Measurements from ENCODE around the gene SP6. TPM values are rescaled to one million over a fixed set of nuclear protein-coding genes. Genes with fewer than 3 reads are reported as not detected.
A peak's percentile ranks its signal among the peaks of the same experiment; 100 is the strongest.

Gene SP6
- total and polyA plus RNA-seq, 2 experiments from 2014 or later, result 1.3 to 1.7 TPM

GRCh38 chr17:47848198-47848513 is 2.8 kb downstream of the SP6 start:
- Histone ChIP-seq H3K4me1 (ENCODE audit: insufficient read depth) (peaks cover 34% of the 10 kb centered on the region), H3K27me3 (peaks cover 63% of the 10 kb centered on the region), H3K79me2 (no peaks in the 10 kb centered on the region), H3K4me3 (no peak overlapping the region), H4K20me1 (ENCODE audit: insufficient read depth, poor library complexity, severe bottlenecking) (no peaks in the 10 kb centered on the region), H3K4me2 (peak overlapping the region; percentile 57), H3K9me2 (replicated peaks; ENCODE audit: insufficient read depth) (no peaks in the 10 kb centered on the region), H2AFZ (no peak overlapping the region), H3K27ac (no peak overlapping the region), H3K9me3 (ENCODE audit: low read depth) (no peaks in the 10 kb centered on the region), H3K36me3 (replicated peaks; ENCODE audit: insufficient read depth, low read depth) (no peaks in the 10 kb centered on the region)
- no peak for DNase-seq (ENCODE audit: low spot score)
- 51% methylated on average over 19 of the region's 23 CpGs for WGBS (ENCODE audit: low lambda C conversion rate, missing lambda C conversion rate)
- TF ChIP-seq CTCF (IDR thresholded peaks at IDR 0.05; ENCODE audit: poor library complexity), result no peak
- TF ChIP-seq EZH2 (IDR thresholded peaks at IDR 0.05; ENCODE audit: borderline replicate concordance), result no peak
- no peak for TF ChIP-seq EZH2phosphoT487 (IDR thresholded peaks at IDR 0.05; ENCODE audit: low read depth, severe bottlenecking, unreplicated experiment)

- H3K27me3 ChIP-seq, result peaks cover 57% of the 10 kb centered on the region
- H3K9me2 ChIP-seq (replicated peaks; ENCODE audit: insufficient read depth), result no peaks in the 10 kb centered on the region
- no peaks in the 10 kb centered on the region for H3K36me3 ChIP-seq (replicated peaks; ENCODE audit: insufficient read depth, low read depth)
- peaks cover 35% of the 10 kb centered on the region for H3K4me1 ChIP-seq (ENCODE audit: insufficient read depth)
- no peaks in the 10 kb centered on the region for H4K20me1 ChIP-seq (ENCODE audit: insufficient read depth, poor library complexity, severe bottlenecking)
- peak; percentile 53 for TF ChIP-seq EZH2 (IDR thresholded peaks at IDR 0.05; ENCODE audit: borderline replicate concordance)
- TF ChIP-seq EZH2phosphoT487 (IDR thresholded peaks at IDR 0.05; ENCODE audit: low read depth, severe bottlenecking, unreplicated experiment), result no peak
- TF ChIP-seq CTCF (IDR thresholded peaks at IDR 0.05; ENCODE audit: poor library complexity), result peak; percentile 39
- no peak overlapping the region for H2AFZ ChIP-seq
- no peaks in the 10 kb centered on the region for H3K79me2 ChIP-seq
- H3K4me2 ChIP-seq, result peak overlapping the region; percentile 57
- no peak for DNase-seq (ENCODE audit: low spot score)
- no peak overlapping the region for H3K27ac ChIP-seq
- H3K4me3 ChIP-seq, result no peak overlapping the region
- H3K9me3 ChIP-seq (ENCODE audit: low read depth), result no peaks in the 10 kb centered on the region
- WGBS (ENCODE audit: low lambda C conversion rate, missing lambda C conversion rate), result 34% methylated on average over 69 of the region's 71 CpGs
Measured at GRCh38 chr17:47847341-47848197, 3.4 kb downstream of the SP6 start.

- H3K27me3 ChIP-seq, result peaks cover 50% of the 10 kb centered on the region
- no peak overlapping the region for H3K27ac ChIP-seq
- H3K9me2 ChIP-seq (replicated peaks; ENCODE audit: insufficient read depth), result no peaks in the 10 kb centered on the region
- no peaks in the 10 kb centered on the region for H4K20me1 ChIP-seq (ENCODE audit: insufficient read depth, poor library complexity, severe bottlenecking)
- no peak overlapping the region for H2AFZ ChIP-seq
- H3K4me2 ChIP-seq, result peak overlapping the region; percentile 57
- H3K36me3 ChIP-seq (replicated peaks; ENCODE audit: insufficient read depth, low read depth), result no peaks in the 10 kb centered on the region
- H3K4me3 ChIP-seq, result no peak overlapping the region
- H3K4me1 ChIP-seq (ENCODE audit: insufficient read depth), result peaks cover 36% of the 10 kb centered on the region
- no peaks in the 10 kb centered on the region for H3K9me3 ChIP-seq (ENCODE audit: low read depth)
- WGBS (ENCODE audit: low lambda C conversion rate, missing lambda C conversion rate), result 30% methylated on average over 19 of the region's 31 CpGs
- TF ChIP-seq EZH2 (IDR thresholded peaks at IDR 0.05; ENCODE audit: borderline replicate concordance) (no peak), EZH2phosphoT487 (IDR thresholded peaks at IDR 0.05; ENCODE audit: low read depth, severe bottlenecking, unreplicated experiment) (no peak), CTCF (IDR thresholded peaks at IDR 0.05; ENCODE audit: poor library complexity) (no peak)
- H3K79me2 ChIP-seq, result no peaks in the 10 kb centered on the region
- no peak for DNase-seq (ENCODE audit: low spot score)
Measured at GRCh38 chr17:47846716-47847340, 4.1 kb downstream of the SP6 start.

All from hepatocyte (in vitro differentiated cells).